Measurements from ENCODE around the gene RAB28. TPM values are rescaled to one million over a fixed set of nuclear protein-coding genes. Genes with fewer than 3 reads are reported as not detected.

The RAB28 gene
- total and polyA plus RNA-seq, 9 of the 15 experiments (the other 6 are each of a cell fraction or from before 2014, with no cell fraction given): 6.7 to 40.4 (median 23.0) TPM

DNA sequence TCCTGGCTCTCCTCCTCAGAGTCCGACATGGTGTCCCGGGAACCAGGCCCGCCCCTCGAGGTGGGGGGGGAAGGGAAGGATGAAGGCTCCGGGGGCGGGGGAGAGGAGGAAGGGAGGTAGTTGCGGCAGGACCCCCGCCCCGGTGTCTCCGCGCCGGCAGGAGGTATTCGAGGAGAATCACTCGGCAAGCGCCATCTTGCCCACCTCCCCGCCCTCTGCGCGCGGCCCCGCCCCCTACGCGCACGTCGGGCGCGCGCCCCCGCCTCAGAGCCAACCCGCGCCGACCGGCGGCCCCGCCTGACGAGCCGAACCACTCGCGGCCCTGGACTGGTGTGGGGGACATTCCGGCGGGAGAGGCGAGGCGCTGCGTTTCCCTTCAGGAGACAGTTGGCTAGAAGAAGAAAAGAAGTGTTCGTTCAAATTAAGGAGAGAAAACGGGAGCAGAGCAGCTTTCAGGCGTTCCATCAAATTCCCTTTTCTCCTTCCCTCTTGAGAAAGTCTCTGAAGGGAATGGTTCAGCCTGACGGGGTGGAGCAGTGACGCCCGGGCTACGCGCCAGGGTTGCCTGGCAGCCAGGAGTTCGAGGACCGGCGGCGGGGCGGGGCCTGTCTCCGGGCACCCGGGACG, at the start of gene RAB28 (continued):
- TF ChIP-seq, protein P1, sequence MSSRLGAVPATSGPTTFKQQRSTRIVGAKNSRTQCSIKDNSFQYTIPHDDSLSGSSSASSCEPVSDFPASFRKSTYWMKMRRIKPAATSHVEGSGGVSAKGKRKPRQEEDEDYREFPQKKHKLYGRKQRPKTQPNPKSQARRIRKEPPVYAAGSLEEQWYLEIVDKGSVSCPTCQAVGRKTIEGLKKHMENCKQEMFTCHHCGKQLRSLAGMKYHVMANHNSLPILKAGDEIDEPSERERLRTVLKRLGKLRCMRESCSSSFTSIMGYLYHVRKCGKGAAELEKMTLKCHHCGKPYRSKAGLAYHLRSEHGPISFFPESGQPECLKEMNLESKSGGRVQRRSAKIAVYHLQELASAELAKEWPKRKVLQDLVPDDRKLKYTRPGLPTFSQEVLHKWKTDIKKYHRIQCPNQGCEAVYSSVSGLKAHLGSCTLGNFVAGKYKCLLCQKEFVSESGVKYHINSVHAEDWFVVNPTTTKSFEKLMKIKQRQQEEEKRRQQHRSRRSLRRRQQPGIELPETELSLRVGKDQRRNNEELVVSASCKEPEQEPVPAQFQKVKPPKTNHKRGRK (tag; IDR thresholded peaks at IDR 0.05): no peak
- TF ChIP-seq ZNF668 (CRISPR knock-in tag; IDR thresholded peaks at IDR 0.05) (no peak), ZNF830 (CRISPR knock-in tag; IDR thresholded peaks at IDR 0.05) (no peak), HSF4 (CRISPR knock-in tag; IDR thresholded peaks at IDR 0.05; ENCODE audit: borderline replicate concordance) (no peak), PRPF4 (IDR thresholded peaks at IDR 0.05; ENCODE audit: insufficient read depth, low read depth, low read length, poor library complexity, severe bottlenecking) (no peak), CXXC5 (CRISPR knock-in tag; IDR thresholded peaks at IDR 0.05) (peak; percentile 70), CBX5 (IDR thresholded peaks at IDR 0.05; ENCODE audit: borderline replicate concordance, low read depth) (no peak), STAG1 (CRISPR knock-in tag; IDR thresholded peaks at IDR 0.05; ENCODE audit: borderline replicate concordance) (no peak), BRD9 (IDR thresholded peaks at IDR 0.05; ENCODE audit: low read depth, partially characterized antibody) (no peak), NCOR1 (IDR thresholded peaks at IDR 0.05) (no peak), PYGO2 (tag; IDR thresholded peaks at IDR 0.05) (no peak), TRIM28 (IDR thresholded peaks at IDR 0.05) (no peak), MEIS2 (IDR thresholded peaks at IDR 0.05; ENCODE audit: partially characterized antibody) (no peak), ZSCAN32 (CRISPR knock-in tag; IDR thresholded peaks at IDR 0.05) (no peak), LCOR (CRISPR knock-in tag; IDR thresholded peaks at IDR 0.05) (no peak), XRCC3 (IDR thresholded peaks at IDR 0.05) (no peak), RAD51 (IDR thresholded peaks at IDR 0.05; ENCODE audit: borderline replicate concordance, low read depth) (no peak), HMGN3 (IDR thresholded peaks at IDR 0.05; ENCODE audit: borderline replicate concordance, extremely low read depth, insufficient read length, low read depth, low read length) (no peak), KDM5B (IDR thresholded peaks at IDR 0.05; ENCODE audit: insufficient replicate concordance, low read depth, low read length) (peak; percentile 48), NEUROD1 (IDR thresholded peaks at IDR 0.05; ENCODE audit: borderline replicate concordance, low read depth, low read length, partially characterized antibody) (peak; percentile 22)
- TF ChIP-seq, protein P2, sequence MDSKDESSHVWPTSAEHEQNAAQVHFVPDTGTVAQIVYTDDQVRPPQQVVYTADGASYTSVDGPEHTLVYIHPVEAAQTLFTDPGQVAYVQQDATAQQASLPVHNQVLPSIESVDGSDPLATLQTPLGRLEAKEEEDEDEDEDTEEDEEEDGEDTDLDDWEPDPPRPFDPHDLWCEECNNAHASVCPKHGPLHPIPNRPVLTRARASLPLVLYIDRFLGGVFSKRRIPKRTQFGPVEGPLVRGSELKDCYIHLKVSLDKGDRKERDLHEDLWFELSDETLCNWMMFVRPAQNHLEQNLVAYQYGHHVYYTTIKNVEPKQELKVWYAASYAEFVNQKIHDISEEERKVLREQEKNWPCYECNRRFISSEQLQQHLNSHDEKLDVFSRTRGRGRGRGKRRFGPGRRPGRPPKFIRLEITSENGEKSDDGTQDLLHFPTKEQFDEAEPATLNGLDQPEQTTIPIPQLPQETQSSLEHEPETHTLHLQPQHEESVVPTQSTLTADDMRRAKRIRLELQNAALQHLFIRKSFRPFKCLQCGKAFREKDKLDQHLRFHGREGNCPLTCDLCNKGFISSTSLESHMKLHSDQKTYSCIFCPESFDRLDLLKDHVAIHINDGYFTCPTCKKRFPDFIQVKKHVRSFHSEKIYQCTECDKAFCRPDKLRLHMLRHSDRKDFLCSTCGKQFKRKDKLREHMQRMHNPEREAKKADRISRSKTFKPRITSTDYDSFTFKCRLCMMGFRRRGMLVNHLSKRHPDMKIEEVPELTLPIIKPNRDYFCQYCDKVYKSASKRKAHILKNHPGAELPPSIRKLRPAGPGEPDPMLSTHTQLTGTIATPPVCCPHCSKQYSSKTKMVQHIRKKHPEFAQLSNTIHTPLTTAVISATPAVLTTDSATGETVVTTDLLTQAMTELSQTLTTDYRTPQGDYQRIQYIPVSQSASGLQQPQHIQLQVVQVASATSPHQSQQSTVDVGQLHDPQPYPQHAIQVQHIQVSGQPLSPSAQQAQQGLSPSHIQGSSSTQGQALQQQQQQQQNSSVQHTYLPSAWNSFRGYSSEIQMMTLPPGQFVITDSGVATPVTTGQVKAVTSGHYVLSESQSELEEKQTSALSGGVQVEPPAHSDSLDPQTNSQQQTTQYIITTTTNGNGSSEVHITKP (IDR thresholded peaks at IDR 0.05; ENCODE audit: partially characterized antibody): peak; percentile 100
- TF ChIP-seq, protein P3, sequence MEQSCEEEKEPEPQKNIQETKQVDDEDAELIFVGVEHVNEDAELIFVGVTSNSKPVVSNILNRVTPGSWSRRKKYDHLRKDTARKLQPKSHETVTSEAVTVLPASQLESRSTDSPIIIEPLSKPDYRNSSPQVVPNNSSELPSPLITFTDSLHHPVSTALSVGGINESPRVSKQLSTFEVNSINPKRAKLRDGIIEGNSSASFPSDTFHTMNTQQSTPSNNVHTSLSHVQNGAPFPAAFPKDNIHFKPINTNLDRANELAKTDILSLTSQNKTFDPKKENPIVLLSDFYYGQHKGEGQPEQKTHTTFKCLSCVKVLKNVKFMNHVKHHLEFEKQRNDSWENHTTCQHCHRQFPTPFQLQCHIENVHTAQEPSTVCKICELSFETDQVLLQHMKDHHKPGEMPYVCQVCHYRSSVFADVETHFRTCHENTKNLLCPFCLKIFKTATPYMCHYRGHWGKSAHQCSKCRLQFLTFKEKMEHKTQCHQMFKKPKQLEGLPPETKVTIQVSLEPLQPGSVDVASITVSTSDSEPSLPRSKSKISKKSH (CRISPR knock-in tag; IDR thresholded peaks at IDR 0.05): no peak
